AG10803 (cell line): ENCODE results near the gene DAP.

Source experiments
- DNase-seq: peaks from one replicate; pipeline ENCODE4 v3.0.0; 2010; ENCODE audit warnings: low read depth
- H3K4me3 ChIP-seq: 2 replicates; pipeline ENCODE4 v1.5.1; 2011; ENCODE audit warnings: mild to moderate bottlenecking, low read length, control low read depth
- TF ChIP-seq, protein P1 (sequence below): conservative IDR thresholded peaks from 2 replicates; pipeline ENCODE4 v1.5.1; 2011; ENCODE audit warnings: mild to moderate bottlenecking, low read length, control low read depth, inconsistent platforms

Gene DAP

GRCh38 chr5:10672146-10673016 is 88.7 kb downstream of the DAP start:
- DNase-seq: no peak
- H3K4me3 ChIP-seq: no peak overlapping the region
- TF ChIP-seq, protein P1, sequence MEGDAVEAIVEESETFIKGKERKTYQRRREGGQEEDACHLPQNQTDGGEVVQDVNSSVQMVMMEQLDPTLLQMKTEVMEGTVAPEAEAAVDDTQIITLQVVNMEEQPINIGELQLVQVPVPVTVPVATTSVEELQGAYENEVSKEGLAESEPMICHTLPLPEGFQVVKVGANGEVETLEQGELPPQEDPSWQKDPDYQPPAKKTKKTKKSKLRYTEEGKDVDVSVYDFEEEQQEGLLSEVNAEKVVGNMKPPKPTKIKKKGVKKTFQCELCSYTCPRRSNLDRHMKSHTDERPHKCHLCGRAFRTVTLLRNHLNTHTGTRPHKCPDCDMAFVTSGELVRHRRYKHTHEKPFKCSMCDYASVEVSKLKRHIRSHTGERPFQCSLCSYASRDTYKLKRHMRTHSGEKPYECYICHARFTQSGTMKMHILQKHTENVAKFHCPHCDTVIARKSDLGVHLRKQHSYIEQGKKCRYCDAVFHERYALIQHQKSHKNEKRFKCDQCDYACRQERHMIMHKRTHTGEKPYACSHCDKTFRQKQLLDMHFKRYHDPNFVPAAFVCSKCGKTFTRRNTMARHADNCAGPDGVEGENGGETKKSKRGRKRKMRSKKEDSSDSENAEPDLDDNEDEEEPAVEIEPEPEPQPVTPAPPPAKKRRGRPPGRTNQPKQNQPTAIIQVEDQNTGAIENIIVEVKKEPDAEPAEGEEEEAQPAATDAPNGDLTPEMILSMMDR: no peak

GRCh38 chr5:10671041-10672008 is 89.7 kb downstream of the DAP start:
- TF ChIP-seq, protein P1: no peak
- no peak overlapping the region for H3K4me3 ChIP-seq

DNA sequence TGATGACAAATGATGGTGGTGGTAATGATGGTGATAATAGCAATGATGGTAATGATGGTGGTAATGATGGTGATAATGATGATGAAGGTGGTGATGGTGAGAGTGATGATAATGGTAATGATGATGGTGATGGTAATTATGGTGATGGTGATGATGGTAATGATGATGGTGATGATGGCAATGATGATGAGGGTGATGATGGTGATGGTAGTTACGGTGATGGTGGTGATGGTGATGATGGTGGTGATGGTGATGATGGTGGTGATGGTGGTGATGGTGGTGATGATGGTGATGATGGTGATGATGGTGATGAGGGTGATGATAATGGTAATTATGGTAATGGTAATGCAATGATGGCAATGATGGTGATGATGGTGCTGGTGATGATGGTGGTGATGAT is 91.1 kb downstream of the DAP start:
- H3K4me3 ChIP-seq: no peak overlapping the region
- DNase-seq: no peak
- TF ChIP-seq, protein P1: no peak

More at GRCh38 chr5:10671041-10672008, 89.7 kb downstream of the DAP start:
- DNase-seq: peak; percentile 66

DNA sequence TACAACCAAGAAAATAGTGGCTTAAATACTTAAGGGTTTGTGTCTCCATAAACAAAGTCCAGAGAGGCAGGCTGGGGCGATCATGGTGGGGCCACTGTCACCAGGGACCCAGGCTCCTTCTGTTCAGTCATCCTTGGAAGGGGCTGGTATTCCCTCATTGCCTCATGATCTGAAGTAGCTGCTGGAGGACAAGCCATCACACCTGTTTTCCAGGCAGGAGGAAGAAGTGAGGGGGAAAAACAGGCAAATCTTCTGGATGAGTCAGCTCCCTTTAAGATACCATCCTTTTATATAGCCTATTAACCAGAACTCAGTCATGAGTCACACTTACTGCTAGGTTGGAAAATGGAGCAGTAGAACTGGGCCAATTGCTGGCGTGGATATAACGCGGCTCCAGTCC is 92.3 kb downstream of the DAP start:
- DNase-seq: no peak
- TF ChIP-seq, protein P1: no peak
- H3K4me3 ChIP-seq: no peak overlapping the region

DNA sequence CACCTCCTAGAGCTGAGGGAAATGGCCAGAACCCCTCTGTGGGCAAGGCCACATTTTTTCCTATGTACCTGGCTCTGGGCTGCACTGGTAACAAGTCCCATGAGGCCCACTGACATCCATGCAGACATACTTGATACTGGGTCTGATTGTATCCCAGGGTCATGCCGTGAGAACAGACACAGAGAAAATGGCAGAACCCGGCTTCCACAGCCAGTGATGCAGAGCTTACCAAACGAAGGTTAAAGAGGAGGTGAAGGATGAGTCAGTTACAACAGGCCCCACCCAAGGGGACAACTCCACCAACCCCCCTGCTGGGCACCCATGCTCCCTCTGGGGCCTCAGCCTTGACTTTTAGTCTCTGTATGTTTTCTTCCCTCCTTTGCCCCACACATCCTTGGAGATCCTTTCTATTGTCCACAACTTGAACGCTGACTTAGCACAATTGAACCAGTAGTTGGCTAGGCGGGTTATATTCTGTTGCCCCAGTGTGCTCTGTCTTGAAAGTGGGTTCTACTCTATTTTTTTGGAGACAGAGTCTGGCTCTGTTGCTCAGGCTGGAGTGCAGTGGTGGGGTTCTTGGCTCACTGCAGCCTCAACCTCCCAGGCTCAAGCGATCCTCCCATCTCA is 93.5 kb downstream of the DAP start:
- H3K4me3 ChIP-seq: no peak overlapping the region
- TF ChIP-seq, protein P1: no peak
- DNase-seq: no peak

DNA sequence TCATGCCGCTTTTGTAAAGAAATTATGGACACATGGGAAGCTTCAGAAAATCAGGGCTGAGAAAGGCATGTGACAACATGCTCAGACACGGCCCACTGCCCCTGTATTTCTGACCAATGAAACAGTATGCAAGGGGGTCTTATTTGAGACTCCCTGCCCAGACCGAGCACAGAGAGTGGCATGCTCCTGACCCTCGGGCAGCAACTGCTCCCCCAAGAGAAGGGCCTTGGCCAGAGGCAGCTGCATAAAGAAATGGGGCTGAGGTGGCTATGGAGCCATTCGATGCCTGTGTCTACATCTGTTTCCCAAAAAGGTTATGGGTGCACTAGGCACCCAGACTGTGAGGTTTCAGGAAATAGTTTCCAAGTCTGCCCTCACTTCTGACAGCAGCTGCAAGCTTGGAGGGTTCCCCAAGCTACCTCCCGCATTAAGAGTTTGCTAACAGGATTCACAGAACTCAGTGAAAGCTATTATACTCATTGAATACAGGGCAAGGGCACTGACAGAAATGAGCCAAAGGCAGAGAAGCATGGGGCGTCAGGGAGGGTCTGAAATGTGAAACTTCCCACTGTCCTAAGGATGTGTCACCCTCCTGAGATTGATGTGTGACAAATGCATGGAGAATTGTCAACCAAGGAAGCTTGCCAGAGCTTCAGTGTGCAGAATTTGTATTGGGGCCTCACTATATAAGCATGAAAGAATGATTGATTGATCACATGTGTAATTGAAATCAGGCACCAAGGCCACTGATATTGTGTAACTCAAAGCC is 94.3 kb downstream of the DAP start:
- no peak for DNase-seq
- no peak overlapping the region for H3K4me3 ChIP-seq
- TF ChIP-seq, protein P1: no peak
